Tibial artery (tissue), 4 donors: ENCODE data around the gene MYO10.

Experiments
- DNase-seq, 2 donors: peaks; one replicate each; pipeline ENCODE4 v3.0.0-alpha.2; 2019
- H3K27ac ChIP-seq, 2 donors: fragments of 200-600 bp; sonication (generic) in 1 of 2; 1 replicate in 1 of 2; 2 replicates in 1 of 2; pipeline ENCODE4 v1.5.1; 2018 to 2019; ENCODE audit warnings: mild to moderate bottlenecking in 1 of 2
- H3K27me3 ChIP-seq, 2 donors: fragments of 200-600 bp; sonication (generic) in 1 of 2; one replicate each; pipeline versions ENCODE4 v1.5.1 to v1.6.0; 2016 to 2019
- H3K36me3 ChIP-seq, 3 donors: fragments of 200-600 bp; sonication (generic) in 2 of 3; one replicate each; pipeline ENCODE4 v1.5.1; 2016 to 2019; ENCODE audit warnings: mild to moderate bottlenecking in 2 of 3
- H3K4me1 ChIP-seq, 4 donors: fragments of 200-600 bp; sonication (generic) in 2 of 4; 1 replicate in 3 of 4; 2 replicates in 1 of 4; pipeline ENCODE4 v1.5.1; 2016 to 2019
- H3K4me3 ChIP-seq, 2 donors: fragments of 200-600 bp; sonication (generic) in 1 of 2; 1 replicate in 1 of 2; 2 replicates in 1 of 2; pipeline ENCODE4 v1.5.1; 2018 to 2019; ENCODE audit warnings: mild to moderate bottlenecking in 2 of 2
- H3K9me3 ChIP-seq, 3 donors: fragments of 200-600 bp; sonication (generic) in 1 of 3; one replicate each; pipeline ENCODE4 v1.5.1; 2016 to 2019
- intact Hi-C: fragments of 100-400 bp; cut with DNase I; formaldehyde crosslinking; loops from one replicate; pipeline ENCODE4 v1.15.0; 2023; ENCODE audit warnings: low total_unique reads
- TF ChIP-seq, protein P1 (sequence below), 2 experiments: fragments of 200-600 bp in 1 of 2; fragments of 450-650 bp in 1 of 2; IDR thresholded peaks; one replicate each; pipeline ENCODE4 v1.5.1; 2017 to 2019; ENCODE audit warnings: antibody characterized with exemption in 2 of 2, mild to moderate bottlenecking in 1 of 2, moderate library complexity in 1 of 2

The MYO10 gene

DNA sequence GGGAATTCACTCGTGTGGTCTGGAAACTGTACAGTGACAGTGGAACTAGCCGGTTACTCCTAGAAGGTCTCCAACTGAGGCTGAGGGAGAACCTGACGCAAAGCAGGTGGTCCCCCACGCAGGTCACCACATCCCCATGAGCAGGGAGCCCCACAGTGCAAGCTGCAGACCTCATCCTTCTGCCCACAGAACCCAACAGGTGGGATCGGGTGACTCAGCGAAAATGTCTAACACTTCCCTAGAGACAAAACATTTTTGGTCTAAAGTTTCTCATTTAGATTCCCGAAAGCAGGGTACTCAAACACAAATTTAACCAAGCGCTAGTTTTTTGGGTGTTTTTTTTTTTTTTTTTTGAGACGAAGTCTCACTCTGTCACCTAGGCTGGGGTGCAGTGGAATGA is 256.9 kb downstream of the MYO10 start:
- Histone ChIP-seq H3K27ac (no peak overlapping the region), H3K4me3 (no peak overlapping the region), H3K27me3 (no peaks in the 10 kb centered on the region), H3K9me3 (no peaks in the 10 kb centered on the region), H3K4me1 (no peaks in the 10 kb centered on the region), H3K36me3 (peaks cover 71 to 95% (median 90%) of the 10 kb centered on the region in 3 donors)
- no peak for DNase-seq
- intact Hi-C loops: no loop called here
- TF ChIP-seq, protein P1, sequence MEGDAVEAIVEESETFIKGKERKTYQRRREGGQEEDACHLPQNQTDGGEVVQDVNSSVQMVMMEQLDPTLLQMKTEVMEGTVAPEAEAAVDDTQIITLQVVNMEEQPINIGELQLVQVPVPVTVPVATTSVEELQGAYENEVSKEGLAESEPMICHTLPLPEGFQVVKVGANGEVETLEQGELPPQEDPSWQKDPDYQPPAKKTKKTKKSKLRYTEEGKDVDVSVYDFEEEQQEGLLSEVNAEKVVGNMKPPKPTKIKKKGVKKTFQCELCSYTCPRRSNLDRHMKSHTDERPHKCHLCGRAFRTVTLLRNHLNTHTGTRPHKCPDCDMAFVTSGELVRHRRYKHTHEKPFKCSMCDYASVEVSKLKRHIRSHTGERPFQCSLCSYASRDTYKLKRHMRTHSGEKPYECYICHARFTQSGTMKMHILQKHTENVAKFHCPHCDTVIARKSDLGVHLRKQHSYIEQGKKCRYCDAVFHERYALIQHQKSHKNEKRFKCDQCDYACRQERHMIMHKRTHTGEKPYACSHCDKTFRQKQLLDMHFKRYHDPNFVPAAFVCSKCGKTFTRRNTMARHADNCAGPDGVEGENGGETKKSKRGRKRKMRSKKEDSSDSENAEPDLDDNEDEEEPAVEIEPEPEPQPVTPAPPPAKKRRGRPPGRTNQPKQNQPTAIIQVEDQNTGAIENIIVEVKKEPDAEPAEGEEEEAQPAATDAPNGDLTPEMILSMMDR (IDR thresholded peaks at IDR 0.05): no peak

GRCh38 chr5:16675806-16676205 is 260.3 kb downstream of the MYO10 start:
- Histone ChIP-seq H3K4me1 (no peaks in the 10 kb centered on the region), H3K9me3 (no peaks in the 10 kb centered on the region), H3K27me3 (no peaks in the 10 kb centered on the region), H3K27ac (no peak overlapping the region), H3K4me3 (no peak overlapping the region), H3K36me3 (peaks cover 75 to 95% (median 87%) of the 10 kb centered on the region in 3 donors)
- no peak for DNase-seq
- intact Hi-C loops: no loop called here
- TF ChIP-seq, protein P1 (IDR thresholded peaks at IDR 0.05): no peak

- Histone ChIP-seq H3K4me1 (no peaks in the 10 kb centered on the region), H3K27me3 (no peaks in the 10 kb centered on the region), H3K4me3 (no peak overlapping the region), H3K9me3 (no peaks in the 10 kb centered on the region), H3K27ac (no peak overlapping the region), H3K36me3 (peaks cover 70 to 90% (median 82%) of the 10 kb centered on the region in 3 donors)
- DNase-seq: no peak
- intact Hi-C loops: no loop called here
- TF ChIP-seq, protein P1 (IDR thresholded peaks at IDR 0.05): no peak
Observed at GRCh38 chr5:16674750-16675149, 261.3 kb downstream of the MYO10 start.

DNA sequence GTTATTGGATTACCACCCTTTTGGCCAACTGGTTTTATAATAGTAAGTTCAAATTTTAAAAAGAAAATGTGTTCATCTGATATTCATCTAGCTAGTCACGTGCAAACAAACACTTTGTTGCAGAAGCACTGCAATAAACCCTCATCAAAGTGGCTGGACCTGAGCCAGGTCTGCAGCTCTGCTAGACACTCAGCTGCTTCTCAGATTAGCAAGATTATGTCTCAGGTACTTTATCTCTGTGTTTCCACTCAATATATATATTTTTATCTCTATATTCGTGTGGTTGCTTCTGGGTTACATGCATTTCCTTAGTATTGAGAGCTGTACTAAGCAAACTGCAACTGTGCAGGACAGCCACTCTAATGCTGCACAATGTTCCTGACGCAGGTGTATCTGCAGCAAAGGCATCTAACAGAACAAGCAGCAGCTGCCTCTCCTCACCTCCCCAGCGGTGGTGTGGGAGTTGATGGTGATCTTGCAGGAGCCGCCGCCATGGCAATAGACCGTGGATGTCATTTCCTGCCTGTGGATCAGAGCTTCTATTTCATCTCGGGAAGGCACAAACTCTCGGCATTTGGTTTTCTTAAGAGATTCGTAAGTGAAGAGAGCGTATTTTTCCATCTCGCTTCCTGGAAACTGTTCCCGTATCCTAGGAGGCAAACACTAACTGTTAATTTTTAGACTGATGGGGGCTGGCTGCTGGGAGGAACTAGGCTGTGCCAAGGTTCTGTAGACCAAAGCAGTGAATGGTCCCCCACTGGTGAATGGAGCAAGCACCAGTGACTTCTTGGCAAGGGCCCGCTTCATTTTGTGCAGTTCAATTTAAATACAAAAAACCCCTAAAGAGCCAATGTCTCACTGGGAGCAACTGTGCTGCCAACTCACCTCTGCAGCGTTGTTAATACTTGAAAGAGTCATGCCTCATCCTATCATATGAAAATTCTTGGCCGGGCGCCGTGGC is 262.6 kb downstream of the MYO10 start:
- Histone ChIP-seq H3K36me3 (peaks cover 58 to 84% (median 72%) of the 10 kb centered on the region in 3 donors), H3K9me3 (no peaks in the 10 kb centered on the region), H3K4me1 (no peaks in the 10 kb centered on the region), H3K27me3 (no peaks in the 10 kb centered on the region), H3K4me3 (no peak overlapping the region), H3K27ac (no peak overlapping the region)
- DNase-seq: no peak
- intact Hi-C loops: no loop called here
- TF ChIP-seq, protein P1 (IDR thresholded peaks at IDR 0.05): no peak

GRCh38 chr5:16671208-16671607 is 264.9 kb downstream of the MYO10 start:
- no peaks in the 10 kb centered on the region for H3K27me3 ChIP-seq
- DNase-seq: no peak
- H3K4me3 ChIP-seq: no peak overlapping the region
- intact Hi-C loops: no loop called here
- no peak overlapping the region for H3K27ac ChIP-seq
- H3K9me3 ChIP-seq: no peaks in the 10 kb centered on the region
- H3K36me3 ChIP-seq: peaks cover 69 to 88% (median 70%) of the 10 kb centered on the region in 3 donors
- TF ChIP-seq, protein P1 (IDR thresholded peaks at IDR 0.05): no peak
- no peaks in the 10 kb centered on the region for H3K4me1 ChIP-seq
